Panc1 (cell line): ENCODE measurements around the gene SRGAP3. TPM values are rescaled to one million over a fixed set of nuclear protein-coding genes. Genes with fewer than 3 reads are reported as not detected.

Source experiments
- ATAC-seq: fragments of 200-7000 bp; cut with Tn5 transposase; 2 replicates; pipeline ENCODE4 v1.9.1; 2020; ENCODE audit warnings: mild to moderate bottlenecking, moderate library complexity
- BruUV-seq: library from RNA; stranded (reverse); fragments of 400-500 nt; replicated peaks from 2 replicates; lab custom pipeline; 2021; lab: Mats Ljungman, UMichigan
- CTCF ChIA-PET: fragments of 300-600 bp; sonication (Branson Sonifier 250); formaldehyde crosslinking; loops from one replicate; lab custom pipeline; 2022; ENCODE audit warnings: antibody characterized with exemption; lab: Charles Lee
- POLR2A ChIA-PET: fragments of 300-600 bp; sonication (Branson Sonifier 250); formaldehyde crosslinking; loops from one replicate; lab custom pipeline; 2022; ENCODE audit warnings: antibody characterized with exemption; lab: Charles Lee
- DNase-seq: peaks from one replicate; pipeline ENCODE4 v3.0.0-alpha.2; 2010; ENCODE audit warnings: low read depth, low spot score
- H3K27ac ChIP-seq: 2 replicates; pipeline ENCODE4 v1.5.1; 2011; ENCODE audit warnings: mild to moderate bottlenecking, low read length, inconsistent platforms
- H3K27me3 ChIP-seq: fragments of 200-500 bp; sonication (Bioruptor generic); 2 replicates; pipeline ENCODE4 v1.6.0; 2014; ENCODE audit warnings: low read length, inconsistent platforms; ENCODE audit not compliant: control insufficient read depth, insufficient read depth
- H3K36me3 ChIP-seq: fragments of 200-500 bp; sonication (Bioruptor generic); 2 replicates; pipeline ENCODE4 v1.5.1; 2014; ENCODE audit warnings: inconsistent platforms, mild to moderate bottlenecking, low read length, moderate library complexity; ENCODE audit not compliant: control insufficient read depth, insufficient read depth
- H3K4me1 ChIP-seq: 2 replicates; pipeline ENCODE4 v1.5.1; 2011; ENCODE audit warnings: inconsistent platforms, mild to moderate bottlenecking, low read length, moderate library complexity; ENCODE audit not compliant: control insufficient read depth, insufficient read depth
- H3K4me3 ChIP-seq, 2 experiments: 2 replicates each; pipeline ENCODE4 v1.5.1; 2011 to 2012; ENCODE audit warnings: low read depth in 2 of 2, low read length in 2 of 2, mild to moderate bottlenecking in 2 of 2, inconsistent platforms in 1 of 2, moderate library complexity in 1 of 2
- H3K9me3 ChIP-seq: fragments of 200-500 bp; sonication (Bioruptor generic); 2 replicates; pipeline ENCODE4 v1.5.1; 2014; ENCODE audit warnings: low read depth, mild to moderate bottlenecking, inconsistent platforms, low read length, moderate library complexity; ENCODE audit not compliant: control insufficient read depth, insufficient read depth
- CTCF ChIP-seq: fragments of 450-650 bp; IDR thresholded peaks from 2 replicates; pipeline ENCODE4 v1.5.1; 2017; ENCODE audit warnings: mild to moderate bottlenecking
- POLR2AphosphoS5 ChIP-seq: IDR thresholded peaks from 2 replicates; pipeline ENCODE4 v1.6.1; 2012; ENCODE audit warnings: mild to moderate bottlenecking, low read depth, low read length, moderate library complexity
- REST ChIP-seq, 2 experiments: IDR thresholded peaks; 2 replicates each; pipeline ENCODE4 v1.6.1; 2011 to 2012; ENCODE audit warnings: low read depth in 2 of 2, control low read depth in 1 of 2, low read length in 1 of 2, mild to moderate bottlenecking in 1 of 2, moderate library complexity in 1 of 2; ENCODE audit not compliant: insufficient read depth in 1 of 2
- SIN3A ChIP-seq: IDR thresholded peaks from 2 replicates; pipeline ENCODE4 v1.6.1; 2012; ENCODE audit warnings: low read depth, mild to moderate bottlenecking, low read length, moderate library complexity, borderline replicate concordance; ENCODE audit not compliant: insufficient read depth
- TCF7L2 ChIP-seq: IDR thresholded peaks from 2 replicates; pipeline ENCODE4 v1.6.1; 2011; ENCODE audit warnings: mild to moderate bottlenecking, low read depth, low read length, inconsistent platforms
- in situ Hi-C: cut with HindIII; loops from 2 replicates; pipeline ENCODE4 v1.10.0; 2016; ENCODE audit warnings: low sequenced_read_pairs, low pct_unique_long_range_greater_than_20kb
- intact Hi-C: fragments of 100-400 bp; cut with micrococcal nuclease; formaldehyde crosslinking; loops from one replicate; pipeline ENCODE4 v1.10.0; 2022; ENCODE audit not compliant: unreplicated experiment
- total RNA-seq: library from RNA; stranded (reverse); gene quantifications from one replicate; pipeline ENCODE4 v1.2.1, GENCODE V29; 2021; ENCODE audit not compliant: unreplicated experiment

SRGAP3 gene
- total RNA-seq, 1 experiment from 2014 or later = 0.82 TPM

GRCh38 chr3:9170851-9171160, 78.6 kb downstream of the SRGAP3 start:
- ATAC-seq = no peak

GRCh38 chr3:9169956-9170850, 79.2 kb downstream of the SRGAP3 start:
- CTCF ChIA-PET = no interaction called here

More at GRCh38 chr3:9170851-9171160, 78.6 kb downstream of the SRGAP3 start:
- in situ Hi-C loops (no loop called here), intact Hi-C loops (no loop called here)
- Histone ChIP-seq H3K27me3 (no peaks in the 10 kb centered on the region), H3K4me3 (no peak overlapping the region), H3K27ac (no peak overlapping the region), H3K9me3 (no peaks in the 10 kb centered on the region), H3K36me3 (no peaks in the 10 kb centered on the region), H3K4me1 (no peaks in the 10 kb centered on the region; the same call in 1 of the 2 replicates)
- POLR2A ChIA-PET = no interaction called here
- TF ChIP-seq CTCF (no peak), POLR2AphosphoS5 (no peak), TCF7L2 (no peak), SIN3A (no peak), REST (IDR thresholded peaks at IDR 0.05; ENCODE audit: insufficient read depth in 1 of 2, low read depth in 2 of 2, low read length in 1 of 2) (no peak)
- CTCF ChIA-PET = no interaction called here
- BruUV-seq = no TSS peak
- no peak for DNase-seq

More at GRCh38 chr3:9169956-9170850, 79.2 kb downstream of the SRGAP3 start:
- no peak for DNase-seq
- TF ChIP-seq CTCF = no peak
- TF ChIP-seq POLR2AphosphoS5 = no peak
- no peak for TF ChIP-seq TCF7L2
- no peak for TF ChIP-seq SIN3A
- no peak for TF ChIP-seq REST (IDR thresholded peaks at IDR 0.05; ENCODE audit: insufficient read depth in 1 of 2, low read depth in 2 of 2, low read length in 1 of 2)
- intact Hi-C loops = no loop called here
- no peak overlapping the region for H3K27ac ChIP-seq
- H3K4me3 ChIP-seq = no peak overlapping the region
- in situ Hi-C loops = no loop called here
- no peaks in the 10 kb centered on the region for H3K9me3 ChIP-seq
- no peaks in the 10 kb centered on the region for H3K36me3 ChIP-seq
- H3K4me1 ChIP-seq = no peaks in the 10 kb centered on the region
- BruUV-seq = no TSS peak
- no peaks in the 10 kb centered on the region for H3K27me3 ChIP-seq
- ATAC-seq = no peak
- POLR2A ChIA-PET = no interaction called here
